ENCODE results near the gene ZNF107. TPM values are rescaled to one million over a fixed set of nuclear protein-coding genes. Genes with fewer than 3 reads are reported as not detected.

The ZNF107 gene
- total and polyA plus RNA-seq, 3 donors from 2014 or later: 2.4 to 9.4 (median 5.6) TPM

GRCh38 chr7:64651632-64652165 is 14.2 kb upstream of the ZNF107 start:
- intact Hi-C loops (cut with DNase I; ENCODE audit: low total_unique reads): no loop called here
- H3K9me3 ChIP-seq: no peaks in the 10 kb centered on the region
- no peak for DNase-seq
- no peak overlapping the region for H3K27ac ChIP-seq
- no peaks in the 10 kb centered on the region for H3K27me3 ChIP-seq
- H3K36me3 ChIP-seq (ENCODE audit: low read depth, missing control alignments): no peaks in the 10 kb centered on the region
- H3K4me3 ChIP-seq: no peak overlapping the region
- WGBS, 2 donors: 81 to 88% methylated on average over 4 of the region's 4 CpGs
- TF ChIP-seq CTCF (IDR thresholded peaks at IDR 0.05) (no peak), POLR2A (IDR thresholded peaks at IDR 0.05) (no peak)
- H3K4me1 ChIP-seq: no peaks in the 10 kb centered on the region

- Histone ChIP-seq H3K4me3 (no peak overlapping the region), H3K4me1 (no peaks in the 10 kb centered on the region), H3K9me3 (no peaks in the 10 kb centered on the region), H3K27me3 (no peaks in the 10 kb centered on the region), H3K36me3 (ENCODE audit: low read depth, missing control alignments) (no peaks in the 10 kb centered on the region), H3K27ac (no peak overlapping the region)
- intact Hi-C loops (cut with DNase I; ENCODE audit: low total_unique reads): no loop called here
- no peak for TF ChIP-seq POLR2A (IDR thresholded peaks at IDR 0.05)
- no peak for TF ChIP-seq CTCF (IDR thresholded peaks at IDR 0.05)
- WGBS, 2 donors: 86 to 90% methylated on average over 11 of the region's 11 CpGs
- no peak for DNase-seq
Observed at GRCh38 chr7:64653721-64654401, 12.1 kb upstream of the ZNF107 start.

GRCh38 chr7:64654796-64655548 is 11.0 kb upstream of the ZNF107 start:
- Histone ChIP-seq H3K4me1 (no peaks in the 10 kb centered on the region), H3K9me3 (no peaks in the 10 kb centered on the region), H3K27me3 (no peaks in the 10 kb centered on the region), H3K4me3 (no peak overlapping the region), H3K36me3 (ENCODE audit: low read depth, missing control alignments) (no peaks in the 10 kb centered on the region), H3K27ac (no peak overlapping the region)
- intact Hi-C loops (cut with DNase I; ENCODE audit: low total_unique reads): no loop called here
- no peak for DNase-seq
- TF ChIP-seq POLR2A (IDR thresholded peaks at IDR 0.05) (no peak), CTCF (IDR thresholded peaks at IDR 0.05) (no peak)
- 82 to 89% methylated on average over 5 of the region's 5 CpGs for WGBS, 2 donors

- Histone ChIP-seq H3K4me3 (no peak overlapping the region), H3K27ac (no peak overlapping the region), H3K36me3 (ENCODE audit: low read depth, missing control alignments) (no peaks in the 10 kb centered on the region), H3K4me1 (no peaks in the 10 kb centered on the region), H3K27me3 (no peaks in the 10 kb centered on the region), H3K9me3 (no peaks in the 10 kb centered on the region)
- intact Hi-C loops (cut with DNase I; ENCODE audit: low total_unique reads): no loop called here
- TF ChIP-seq CTCF (IDR thresholded peaks at IDR 0.05) (no peak), POLR2A (IDR thresholded peaks at IDR 0.05) (no peak)
- 67 to 72% methylated on average over 2 of the region's 2 CpGs for WGBS, 2 donors
- no peak for DNase-seq
Observed at GRCh38 chr7:64655811-64656210, 10.1 kb upstream of the ZNF107 start.

Measured in testis (tissue), 3 donors.